HG03520 (cell line): Measurements from ENCODE around the gene NBEA.

Experiments used
- ATAC-seq: cut with Tn5 transposase; IDR thresholded peaks from one replicate; pipeline ENCODE4 v1.9.1; 2021; ENCODE audit warnings: mild to moderate bottlenecking, moderate library complexity; ENCODE audit not compliant: unreplicated experiment

Gene NBEA

DNA sequence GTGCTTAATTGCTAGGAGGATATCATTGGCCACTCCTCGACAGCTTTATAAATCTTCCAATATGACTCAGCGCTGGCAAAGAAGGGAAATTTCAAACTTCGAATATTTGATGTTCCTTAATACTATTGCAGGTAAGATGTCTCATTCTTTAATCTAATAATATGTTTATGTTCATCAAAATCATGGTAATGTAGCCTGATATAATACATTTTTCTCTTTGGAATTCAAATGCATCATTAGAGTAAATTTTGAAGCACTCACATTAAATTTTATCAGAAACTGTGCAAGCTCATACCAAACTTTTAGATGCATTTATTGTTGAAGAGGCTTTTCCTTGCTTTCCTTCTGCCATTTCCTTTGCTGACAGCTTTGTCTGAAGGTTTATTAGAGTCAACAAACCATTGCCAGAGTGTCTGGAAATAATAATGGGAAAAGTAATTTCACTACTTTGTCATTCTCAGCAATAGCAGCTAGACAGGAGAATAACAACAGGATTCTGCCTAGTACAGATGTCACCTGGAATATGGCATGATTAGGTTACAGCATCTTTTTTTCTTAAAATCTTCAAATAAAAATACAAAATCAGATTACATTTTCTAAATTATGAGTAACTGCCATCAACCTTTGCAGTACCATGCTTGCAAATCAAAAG lies 613.0 kb downstream of the NBEA start:
- no peak for ATAC-seq

DNA sequence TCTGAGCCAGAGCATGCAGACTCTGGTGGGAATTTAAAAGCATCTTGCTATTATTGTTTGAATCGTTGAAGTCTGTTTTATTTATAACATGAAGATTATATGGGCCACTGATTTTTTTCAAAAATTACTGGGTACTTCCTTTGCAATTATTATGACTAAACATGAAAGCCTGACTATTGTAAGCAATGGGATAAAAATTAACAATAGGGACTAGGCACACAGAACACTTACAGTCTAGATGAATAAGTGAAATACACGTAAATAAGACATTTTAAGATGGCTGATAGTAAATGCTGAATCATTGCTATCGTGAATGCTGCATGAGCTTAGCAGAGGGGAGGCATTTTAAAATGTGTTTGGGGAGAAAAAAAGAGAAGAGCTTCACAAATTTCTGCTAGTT lies 615.4 kb downstream of the NBEA start:
- no peak for ATAC-seq

DNA sequence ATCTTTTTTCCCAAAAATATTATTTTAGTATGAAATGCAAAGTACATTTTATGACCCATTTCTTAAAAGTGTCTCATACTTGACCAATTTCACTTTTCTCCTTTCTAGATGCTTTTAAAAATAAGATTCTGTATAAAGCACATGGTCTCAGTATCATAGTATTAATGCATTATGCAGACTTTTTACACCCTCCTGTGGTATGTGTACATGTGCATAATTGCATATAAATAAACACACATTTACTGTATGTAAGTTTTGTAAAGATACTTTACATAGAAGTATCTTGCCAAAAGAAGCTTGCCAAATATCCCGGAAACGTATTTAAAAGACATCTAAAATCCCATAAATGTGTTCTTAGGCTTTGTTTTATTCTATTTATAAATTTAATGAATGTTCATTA lies 619.5 kb downstream of the NBEA start:
- no peak for ATAC-seq

DNA sequence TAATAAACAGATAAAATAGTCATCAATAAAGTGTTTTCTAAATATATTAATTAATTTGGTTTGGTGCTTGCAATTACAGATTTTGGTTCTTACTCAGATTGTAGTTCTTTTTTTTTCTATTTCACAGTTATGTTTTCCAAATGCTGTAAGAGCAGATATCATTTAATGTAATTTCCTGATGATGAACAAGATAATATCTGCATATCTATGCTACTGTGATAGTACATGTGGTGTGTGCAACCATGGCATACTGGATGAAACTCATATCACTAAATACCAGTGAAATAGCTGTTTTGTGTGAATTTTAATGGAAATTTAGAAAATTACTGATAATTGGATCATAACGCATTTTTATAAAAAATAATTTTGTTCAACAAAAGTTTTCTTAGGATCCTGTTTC lies 623.2 kb downstream of the NBEA start:
- no peak for ATAC-seq

DNA sequence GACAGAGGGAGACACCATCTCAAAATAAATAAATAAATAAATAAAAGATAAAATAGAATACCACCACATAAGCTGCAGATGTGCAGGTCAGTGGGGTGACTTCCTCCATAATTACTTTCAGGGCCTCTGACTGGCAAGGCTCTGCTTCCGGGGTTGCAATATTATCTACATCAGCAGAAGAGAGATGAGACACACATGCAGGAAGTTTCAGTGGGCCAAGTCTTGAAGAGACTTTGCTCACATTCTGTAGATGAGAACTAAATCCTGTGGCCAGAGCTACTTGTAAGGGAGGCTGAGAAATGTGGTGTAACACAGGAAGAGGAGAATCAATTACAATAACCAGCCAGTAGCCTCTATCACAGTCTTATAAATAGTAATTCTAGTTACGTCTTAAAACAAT lies 624.3 kb downstream of the NBEA start:
- ATAC-seq = no peak

DNA sequence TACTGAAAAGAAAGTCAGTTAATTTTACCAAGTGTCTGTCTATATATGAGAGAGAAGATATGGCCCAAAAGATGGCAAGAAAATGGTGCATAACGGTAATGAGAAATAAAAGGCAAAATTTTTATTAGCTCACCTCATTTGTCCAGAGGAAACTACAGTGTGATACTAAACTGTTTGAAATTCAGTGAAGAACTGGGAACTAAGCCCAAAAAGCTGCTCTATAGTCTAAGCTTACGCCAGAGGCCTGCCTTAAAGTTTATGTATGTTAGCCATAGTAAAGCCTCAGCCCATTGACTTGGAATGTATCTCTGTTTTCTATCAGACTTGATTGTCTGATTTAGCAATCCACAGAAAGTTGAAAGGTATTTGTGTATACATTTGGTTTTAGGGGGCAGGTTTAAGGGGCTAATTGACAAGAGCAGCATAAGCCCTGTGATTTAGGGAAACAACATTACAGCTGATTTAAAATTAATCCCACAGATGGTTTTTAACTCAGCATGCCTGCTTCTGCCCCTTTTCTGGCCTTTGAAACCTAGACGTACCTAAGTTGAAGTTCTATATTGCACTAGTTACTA lies 625.4 kb downstream of the NBEA start:
- ATAC-seq = no peak

DNA sequence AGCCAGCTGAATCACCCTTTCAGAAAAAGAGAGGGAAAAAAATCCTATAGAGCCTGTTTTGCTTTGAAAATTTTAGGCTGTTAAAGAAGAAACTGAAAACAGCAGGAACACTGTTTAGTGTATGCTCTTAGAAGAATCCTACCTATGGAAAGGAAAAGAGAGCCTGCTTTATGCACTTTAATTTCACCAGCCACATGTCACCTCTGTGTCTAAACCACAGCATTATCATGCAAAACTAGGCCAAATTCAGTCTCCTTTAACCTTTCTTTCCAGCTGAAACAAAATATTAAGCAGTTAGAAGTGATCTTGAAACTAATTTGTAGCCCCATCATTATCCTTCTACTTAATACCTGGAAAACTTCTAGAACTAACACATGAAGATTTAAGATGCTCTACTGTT lies 631.6 kb downstream of the NBEA start:
- ATAC-seq = no peak

DNA sequence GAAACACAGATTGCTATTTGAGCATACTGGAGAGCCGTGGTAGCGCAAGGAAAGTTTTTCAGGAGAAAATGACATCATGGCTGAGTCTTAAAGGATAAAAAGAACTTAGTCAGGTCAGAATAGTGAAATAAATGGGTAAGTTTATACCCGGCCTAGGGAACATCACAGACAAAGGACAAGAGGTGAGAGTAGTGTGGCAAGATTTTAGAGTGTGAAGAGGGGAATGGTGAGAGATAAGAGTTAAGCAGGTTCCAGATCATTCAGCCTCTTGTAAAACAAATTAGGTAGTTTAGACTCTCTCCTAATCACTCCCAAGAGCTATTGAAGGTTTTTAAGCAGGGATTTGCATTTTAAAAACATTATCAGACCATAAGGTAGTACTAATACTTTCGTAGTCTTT lies 650.4 kb downstream of the NBEA start:
- no peak for ATAC-seq

DNA sequence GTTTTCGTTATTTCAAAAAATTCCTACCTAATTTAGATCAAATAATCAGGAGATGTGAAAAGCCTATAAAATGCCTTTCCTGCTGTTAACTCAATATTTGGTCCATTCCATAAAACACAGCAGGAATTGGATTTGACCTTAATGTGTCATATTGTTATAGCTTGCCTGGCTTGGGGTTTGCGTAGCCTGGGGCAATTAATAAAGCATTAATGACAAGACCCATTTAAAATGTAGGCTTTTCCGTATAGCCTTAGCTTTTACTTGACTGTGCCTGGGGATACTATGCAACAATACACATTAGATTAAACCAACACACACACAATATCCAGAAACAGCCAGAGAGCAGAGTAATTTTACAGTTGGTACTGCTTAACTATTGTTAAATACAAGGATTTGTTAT lies 651.6 kb downstream of the NBEA start:
- ATAC-seq = no peak

DNA sequence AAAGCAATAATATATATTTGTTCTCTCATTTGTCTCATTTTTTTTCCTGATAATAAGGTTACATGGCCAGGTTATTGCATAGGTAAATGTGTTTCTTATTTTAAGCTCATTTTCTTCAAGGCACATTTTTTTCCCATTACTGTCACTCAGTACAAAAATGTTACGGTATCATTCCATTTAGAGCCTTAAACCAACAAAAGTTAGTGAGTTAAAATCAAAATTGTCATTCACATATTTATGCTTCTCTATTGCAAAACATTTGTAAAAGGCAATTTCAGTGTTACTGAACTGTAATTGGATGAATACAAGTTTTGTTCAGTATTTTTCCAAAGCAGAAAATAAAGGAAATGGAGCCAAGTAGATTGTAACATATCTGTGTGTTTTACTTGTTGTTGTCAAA lies 652.0 kb downstream of the NBEA start:
- no peak for ATAC-seq

DNA sequence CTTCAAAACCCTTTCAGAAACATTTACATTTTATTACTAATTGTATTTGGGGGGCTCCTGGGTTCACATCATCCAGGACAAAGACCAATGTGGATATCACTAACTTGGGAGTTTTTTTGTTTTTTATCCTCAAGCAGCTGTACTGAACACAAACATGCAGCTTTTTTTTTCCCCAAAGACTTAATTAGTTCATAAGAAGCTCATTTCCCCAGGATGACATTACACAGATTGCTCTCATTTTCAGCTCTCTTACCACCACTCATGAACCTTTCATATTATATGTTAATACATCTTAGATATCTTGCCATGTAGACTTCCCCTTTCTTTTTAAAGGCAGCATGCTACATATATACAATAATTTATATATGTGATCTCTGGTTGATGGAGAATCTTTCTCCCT lies 653.1 kb downstream of the NBEA start:
- no peak for ATAC-seq

DNA sequence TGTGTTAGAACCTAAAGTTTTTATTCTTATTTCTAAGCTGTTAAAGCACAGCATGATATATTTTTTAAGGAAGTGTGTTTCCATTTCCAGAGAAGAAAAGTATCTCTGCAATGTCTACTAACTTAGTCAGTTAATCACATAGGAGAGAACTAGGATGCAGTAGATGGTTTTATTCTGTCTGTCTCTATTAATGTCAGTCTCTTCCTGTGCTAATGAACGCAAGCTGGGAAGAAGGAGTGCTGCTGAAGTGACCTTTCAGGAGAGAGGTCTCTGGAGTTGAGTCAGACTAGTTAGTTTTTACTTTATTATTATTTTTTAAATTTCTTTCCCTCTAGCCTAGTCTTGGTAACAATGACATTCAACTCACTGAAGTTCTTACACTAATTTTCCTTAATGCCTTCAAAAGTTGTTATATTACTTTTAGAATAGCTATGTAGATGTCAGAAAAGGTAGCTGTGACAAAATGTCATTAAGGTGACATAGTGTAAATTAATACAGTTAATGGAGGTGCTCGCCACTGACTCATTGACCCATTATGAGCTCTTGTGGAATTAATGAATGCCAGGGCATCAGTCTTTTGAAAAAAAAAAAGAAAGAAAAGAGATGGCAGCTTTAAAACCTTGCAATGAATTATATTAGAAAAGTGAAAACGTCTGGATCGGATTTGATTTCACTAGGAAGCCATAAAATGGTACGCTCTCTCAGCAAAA lies 654.4 kb downstream of the NBEA start:
- no peak for ATAC-seq

DNA sequence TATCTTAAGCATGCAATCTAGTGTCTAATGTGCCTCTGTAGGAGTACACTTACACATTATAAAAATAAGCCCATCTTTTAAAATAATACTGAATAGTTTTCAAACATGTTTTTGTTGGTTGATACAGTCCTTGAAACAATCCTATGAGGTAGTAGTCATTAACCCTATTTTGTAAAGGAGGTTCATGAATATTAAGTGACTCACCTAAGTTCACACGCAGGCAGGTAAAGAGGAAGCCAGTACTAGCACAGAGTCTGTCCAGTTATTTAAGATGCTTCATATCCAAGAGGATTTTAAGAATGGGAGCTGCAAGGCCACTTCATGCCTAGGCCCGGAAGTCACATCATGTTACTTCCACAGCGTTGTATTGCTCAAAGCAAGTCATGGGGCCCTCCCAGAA lies 655.4 kb downstream of the NBEA start:
- no peak for ATAC-seq

DNA sequence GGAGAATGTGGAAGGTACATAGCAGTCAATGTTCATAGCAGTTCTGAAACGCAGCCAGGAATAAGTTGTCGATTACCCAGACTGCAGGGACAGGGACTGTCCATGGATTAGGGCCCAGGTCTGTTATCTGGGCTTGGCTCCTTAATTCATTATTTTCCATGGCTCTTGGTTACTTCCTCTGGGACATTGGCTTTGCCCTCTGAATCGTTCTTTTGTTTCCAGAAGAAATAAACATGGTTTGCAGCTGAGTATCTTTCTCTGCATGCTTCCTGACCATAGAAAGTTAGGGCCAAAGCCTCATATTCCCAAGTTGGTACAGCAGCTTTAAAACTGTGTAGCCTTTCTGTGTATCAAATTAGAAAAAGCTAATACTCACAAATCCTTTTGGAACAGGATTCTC lies 656.2 kb downstream of the NBEA start:
- no peak for ATAC-seq

DNA sequence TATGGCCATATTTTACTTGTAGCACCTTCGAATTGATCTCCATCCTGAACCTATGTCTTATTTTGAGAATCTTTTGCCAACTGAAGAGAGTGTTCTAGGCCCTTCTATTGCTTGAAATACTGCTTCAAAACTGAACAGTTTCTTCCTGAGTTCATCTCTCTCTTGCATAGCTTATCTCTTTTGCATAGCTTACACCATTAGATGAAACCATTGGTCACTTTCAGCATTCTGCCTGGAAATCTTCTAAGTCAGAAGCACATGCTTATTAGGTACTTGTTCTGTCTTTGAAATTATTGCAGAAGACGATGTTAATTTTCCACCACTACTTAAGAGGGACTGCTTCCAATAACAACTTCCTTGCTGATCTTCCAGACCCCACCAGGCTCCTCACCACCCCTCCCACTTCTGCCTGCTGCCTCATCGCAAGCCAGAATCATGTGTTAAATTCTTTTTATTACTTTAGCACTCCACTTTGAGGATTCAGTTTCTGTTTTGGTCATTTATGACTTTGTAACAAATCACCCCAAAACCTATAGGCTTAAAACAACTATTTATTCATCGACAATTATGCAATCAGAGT lies 656.8 kb downstream of the NBEA start:
- ATAC-seq = no peak

DNA sequence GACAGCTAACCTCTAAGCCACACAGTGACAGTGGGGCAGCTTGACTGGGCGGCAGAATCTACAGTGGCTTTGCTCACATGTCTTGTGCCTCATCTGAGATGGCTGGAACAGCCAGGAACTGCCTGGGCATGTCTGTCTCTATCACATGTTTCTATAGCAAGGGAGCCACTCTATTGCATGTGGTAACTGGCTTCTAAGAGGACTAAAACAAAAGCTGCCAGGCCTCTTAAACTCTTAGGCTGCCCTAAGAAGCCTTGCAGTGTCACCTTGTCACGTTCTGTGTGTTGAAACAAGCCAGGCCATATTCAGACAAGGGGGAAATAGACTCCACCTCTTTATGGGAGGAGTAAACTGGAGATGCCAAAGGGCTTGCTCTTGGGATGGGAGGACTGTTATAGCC lies 657.3 kb downstream of the NBEA start:
- ATAC-seq = no peak

DNA sequence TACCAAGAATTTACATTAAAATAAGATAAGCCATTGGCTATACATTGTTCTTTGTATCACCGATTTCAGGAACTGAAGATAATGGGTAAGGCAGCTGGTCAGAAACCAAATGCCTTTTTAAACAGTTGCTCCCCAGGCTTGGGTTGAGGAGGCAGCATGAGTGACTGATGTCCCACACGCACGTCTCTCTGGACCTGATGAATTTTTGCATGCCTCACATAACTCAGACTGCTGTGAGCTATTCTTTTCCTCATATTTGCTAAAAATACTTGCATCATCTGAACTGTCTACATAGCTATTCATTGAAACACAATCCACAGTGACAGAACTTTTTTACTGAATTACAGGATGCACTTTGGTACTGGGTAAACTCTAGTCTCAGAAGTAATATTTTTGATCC lies 658.1 kb downstream of the NBEA start:
- no peak for ATAC-seq

DNA sequence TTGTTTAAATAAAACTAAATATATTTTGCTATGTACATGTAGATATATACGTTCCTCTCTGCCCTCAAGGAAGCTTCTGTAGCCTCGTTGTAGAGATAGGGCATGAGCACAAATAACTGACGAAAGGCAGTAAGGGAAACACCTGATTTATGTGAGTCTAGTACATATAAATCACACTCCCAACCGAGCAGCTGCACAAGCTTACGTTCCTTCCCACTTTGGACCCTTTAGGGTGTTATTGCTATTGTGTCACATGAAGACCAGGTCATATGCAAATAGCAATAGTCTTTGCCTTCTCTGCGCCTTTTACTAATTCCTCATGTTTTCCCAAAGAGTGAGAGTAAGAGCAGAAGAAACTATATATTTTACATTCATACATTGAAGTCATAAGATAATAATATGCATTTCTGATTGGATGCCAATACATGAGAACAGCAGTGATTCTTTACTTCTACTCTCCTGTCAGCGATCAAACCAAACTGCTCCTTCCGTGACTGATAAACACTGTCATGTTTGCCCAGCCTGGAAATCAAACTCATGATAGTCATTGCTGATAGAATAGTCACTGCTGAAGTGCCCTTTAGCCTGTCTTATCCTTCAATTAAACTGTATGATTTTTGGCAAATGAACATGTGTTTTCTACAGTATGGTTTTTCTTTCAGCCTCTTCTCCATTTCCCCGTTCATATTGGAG lies 661.7 kb downstream of the NBEA start:
- ATAC-seq = no peak

DNA sequence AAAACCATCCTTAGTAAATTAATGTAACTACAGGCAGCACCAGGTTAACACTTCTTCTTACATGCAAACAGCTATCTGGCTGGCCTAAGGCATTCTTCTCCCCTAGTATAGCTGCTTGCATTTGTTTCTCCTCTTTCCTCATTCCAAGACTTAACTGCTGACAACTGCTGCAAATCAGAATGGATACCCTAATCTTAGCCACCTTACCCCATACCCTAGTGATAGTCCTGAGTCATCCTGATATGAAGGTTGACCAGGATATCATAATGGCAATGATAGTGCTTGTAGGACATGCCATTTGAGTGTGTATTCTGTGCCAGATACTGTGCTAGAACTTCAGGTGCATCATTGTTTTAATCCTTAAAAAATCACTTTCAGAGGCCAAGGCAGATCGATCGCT lies 672.6 kb downstream of the NBEA start:
- no peak for ATAC-seq

DNA sequence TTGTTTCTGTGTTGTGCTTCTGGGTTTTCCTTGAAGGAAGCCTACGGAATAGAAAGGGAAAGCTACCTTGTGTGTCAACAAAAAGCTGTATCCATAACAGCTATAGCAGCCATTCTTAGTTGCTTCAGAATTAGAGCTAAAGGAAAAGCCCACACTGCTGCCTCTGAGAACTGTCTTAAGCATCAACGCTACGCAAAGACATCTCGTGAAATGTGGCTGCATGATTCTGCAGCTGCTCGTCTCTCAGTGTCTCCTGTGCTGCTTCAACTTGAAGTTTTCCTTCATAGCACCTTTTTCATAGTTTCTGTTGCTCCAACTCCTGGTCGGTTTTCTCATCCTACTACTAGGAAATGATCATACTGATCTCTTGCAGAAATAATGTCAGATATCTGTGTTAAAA lies 675.4 kb downstream of the NBEA start:
- ATAC-seq = no peak

DNA sequence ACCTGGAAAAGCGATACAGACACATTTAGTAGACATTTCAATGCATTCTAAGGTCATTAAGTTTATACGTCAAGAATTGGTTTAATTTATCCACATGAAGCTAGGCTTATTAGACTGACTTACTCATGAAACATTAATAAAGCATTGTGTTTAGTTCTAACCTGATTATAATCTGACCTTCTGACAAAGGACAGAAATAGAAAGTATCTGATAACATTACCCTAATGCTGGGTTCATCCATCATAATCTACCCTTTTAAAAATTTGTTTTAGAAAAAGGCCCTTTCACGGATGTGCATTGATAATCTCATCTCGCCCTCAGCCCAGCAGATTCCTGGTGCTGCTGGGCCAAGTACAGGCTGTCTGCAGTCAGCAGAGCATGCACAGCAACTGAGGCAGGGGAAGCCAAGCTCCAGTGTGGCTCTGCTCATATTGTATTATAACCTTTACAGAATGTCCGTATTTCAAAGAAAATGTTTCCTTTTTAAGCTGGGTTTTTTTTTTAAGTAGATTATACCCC lies 676.6 kb downstream of the NBEA start:
- no peak for ATAC-seq
